Fibroblast of skin of scalp (primary cell): ENCODE data around the gene PACSIN3.

ENCODE experiments used
- DNase-seq: peaks from one replicate; pipeline ENCODE4 v3.0.0-alpha.2; 2013

PACSIN3 gene

GRCh38 chr11:47152953-47153950 lies 33.0 kb downstream of the PACSIN3 start:
- peak; percentile 78 for DNase-seq

GRCh38 chr11:47152126-47152952 lies 33.9 kb downstream of the PACSIN3 start:
- no peak for DNase-seq

GRCh38 chr11:47149782-47150181 lies 36.5 kb downstream of the PACSIN3 start:
- no peak for DNase-seq

- no peak for DNase-seq
Observed at GRCh38 chr11:47148903-47149531, 37.2 kb downstream of the PACSIN3 start.

GRCh38 chr11:47148270-47148669 lies 38.0 kb downstream of the PACSIN3 start:
- DNase-seq: no peak

GRCh38 chr11:47147681-47148080 lies 38.6 kb downstream of the PACSIN3 start:
- DNase-seq: no peak

GRCh38 chr11:47147250-47147649 lies 39.0 kb downstream of the PACSIN3 start:
- DNase-seq: no peak

- no peak for DNase-seq
Observed at GRCh38 chr11:47144541-47144940, 41.7 kb downstream of the PACSIN3 start.

- DNase-seq: peak; percentile 66
Observed at GRCh38 chr11:47143322-47143721, 42.9 kb downstream of the PACSIN3 start.

- no peak for DNase-seq
Observed at GRCh38 chr11:47139878-47140277, 46.4 kb downstream of the PACSIN3 start.

- no peak for DNase-seq
Observed at GRCh38 chr11:47137476-47137875, 48.8 kb downstream of the PACSIN3 start.

- DNase-seq: no peak
Observed at GRCh38 chr11:47136921-47137320, 49.3 kb downstream of the PACSIN3 start.

GRCh38 chr11:47136327-47136726 lies 49.9 kb downstream of the PACSIN3 start:
- DNase-seq: peak; percentile 45

GRCh38 chr11:47132981-47133380 lies 53.3 kb downstream of the PACSIN3 start:
- no peak for DNase-seq

GRCh38 chr11:47132490-47132889 lies 53.7 kb downstream of the PACSIN3 start:
- no peak for DNase-seq

GRCh38 chr11:47131136-47131535 lies 55.1 kb downstream of the PACSIN3 start:
- DNase-seq: no peak

- no peak for DNase-seq
Observed at GRCh38 chr11:47130543-47130942, 55.7 kb downstream of the PACSIN3 start.
